GM12892 (cell line): ENCODE results near the gene MEIOB.

Experiments
- POLR2A ChIP-seq: IDR thresholded peaks from 2 replicates; pipeline ENCODE4 v1.6.1; 2011; ENCODE audit warnings: low read depth, low read length, control low read depth
- POLR2AphosphoS5 ChIP-seq: IDR thresholded peaks from 2 replicates; pipeline ENCODE4 v1.6.1; 2011; ENCODE audit warnings: low read depth, low read length, control low read depth
- TAF1 ChIP-seq: IDR thresholded peaks from 2 replicates; pipeline ENCODE4 v1.6.1; 2011; ENCODE audit warnings: low read depth, mild to moderate bottlenecking, control low read depth, low read length, borderline replicate concordance

DNA sequence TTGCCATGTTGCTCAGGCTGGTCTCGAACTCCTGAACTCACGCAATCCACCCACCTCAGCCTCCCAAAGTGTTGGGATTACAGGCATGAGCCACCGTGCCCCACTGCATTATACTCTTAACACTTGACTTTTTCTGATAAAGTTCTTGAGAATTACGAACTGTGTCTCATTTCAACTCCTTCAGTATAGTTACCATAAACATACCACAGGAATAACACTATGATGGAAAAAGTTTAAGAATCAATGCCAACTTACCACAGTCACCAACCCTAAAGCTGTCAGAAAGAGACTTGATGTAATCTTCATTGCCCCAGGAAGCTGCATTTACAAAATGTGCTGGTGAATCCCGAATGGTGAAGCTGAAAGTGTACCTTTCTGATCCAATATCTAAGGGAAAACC lies 10.2 kb downstream of the MEIOB start:
- TF ChIP-seq POLR2AphosphoS5 (no peak), POLR2A (no peak), TAF1 (no peak)
